ENCODE results near the gene DGKA. TPM values are rescaled to one million over a fixed set of nuclear protein-coding genes. Genes with fewer than 3 reads are reported as not detected.
A peak's percentile ranks its signal among the peaks of the same experiment; 100 is the strongest.

The DGKA gene
- total and polyA plus RNA-seq, 3 donors from 2014 or later = 28.9 to 40.4 (median 40.3) TPM

DNA sequence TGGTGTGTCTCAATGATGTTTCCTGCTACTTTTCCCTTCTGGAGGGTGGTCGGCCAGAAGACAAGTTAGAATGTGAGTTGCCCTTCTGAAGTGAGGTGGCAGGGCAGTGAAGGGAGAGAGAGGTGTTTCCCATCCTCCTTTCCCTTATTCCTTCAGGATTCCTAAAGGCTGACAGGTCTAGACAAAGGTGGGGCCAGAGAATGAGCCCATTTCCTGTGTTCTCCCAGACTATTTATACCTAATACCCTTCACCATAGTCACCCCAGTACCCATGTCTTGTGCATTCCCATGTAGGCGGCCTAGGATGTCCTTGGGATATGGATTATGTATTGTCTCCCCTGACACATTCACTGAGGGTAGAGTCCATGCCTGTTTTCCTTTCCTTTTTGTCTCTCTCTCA is 7.0 kb downstream of the DGKA start:
- H3K27me3 ChIP-seq = no peaks in the 10 kb centered on the region
- DNase-seq = no peak
- intact Hi-C loops (cut with DNase I; ENCODE audit: low total_unique reads) = loop anchor here (10.0 kb wide), 1 partner anchor 193 kb away; the partner anchor contains the start of gene GDF11
- no peak overlapping the region for H3K4me3 ChIP-seq
- TF ChIP-seq POLR2A (IDR thresholded peaks at IDR 0.05) = no peak
- TF ChIP-seq, protein P1, sequence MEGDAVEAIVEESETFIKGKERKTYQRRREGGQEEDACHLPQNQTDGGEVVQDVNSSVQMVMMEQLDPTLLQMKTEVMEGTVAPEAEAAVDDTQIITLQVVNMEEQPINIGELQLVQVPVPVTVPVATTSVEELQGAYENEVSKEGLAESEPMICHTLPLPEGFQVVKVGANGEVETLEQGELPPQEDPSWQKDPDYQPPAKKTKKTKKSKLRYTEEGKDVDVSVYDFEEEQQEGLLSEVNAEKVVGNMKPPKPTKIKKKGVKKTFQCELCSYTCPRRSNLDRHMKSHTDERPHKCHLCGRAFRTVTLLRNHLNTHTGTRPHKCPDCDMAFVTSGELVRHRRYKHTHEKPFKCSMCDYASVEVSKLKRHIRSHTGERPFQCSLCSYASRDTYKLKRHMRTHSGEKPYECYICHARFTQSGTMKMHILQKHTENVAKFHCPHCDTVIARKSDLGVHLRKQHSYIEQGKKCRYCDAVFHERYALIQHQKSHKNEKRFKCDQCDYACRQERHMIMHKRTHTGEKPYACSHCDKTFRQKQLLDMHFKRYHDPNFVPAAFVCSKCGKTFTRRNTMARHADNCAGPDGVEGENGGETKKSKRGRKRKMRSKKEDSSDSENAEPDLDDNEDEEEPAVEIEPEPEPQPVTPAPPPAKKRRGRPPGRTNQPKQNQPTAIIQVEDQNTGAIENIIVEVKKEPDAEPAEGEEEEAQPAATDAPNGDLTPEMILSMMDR (IDR thresholded peaks at IDR 0.05) = no peak
- no peaks in the 10 kb centered on the region for H3K36me3 ChIP-seq (ENCODE audit: low read depth, missing control alignments)
- 89% methylated on average over 2 of the region's 2 CpGs for WGBS, 2 donors
- no peaks in the 10 kb centered on the region for H3K9me3 ChIP-seq
- no peak overlapping the region for H3K27ac ChIP-seq
- no peaks in the 10 kb centered on the region for H3K4me1 ChIP-seq

- WGBS, 2 donors = 91 to 94% methylated on average over 8 of the region's 8 CpGs
Observed at GRCh38 chr12:55938826-55939501, 8.0 kb downstream of the DGKA start.

GRCh38 chr12:55940065-55940732 is 9.2 kb downstream of the DGKA start:
- Histone ChIP-seq H3K27me3 (no peaks in the 10 kb centered on the region), H3K9me3 (no peaks in the 10 kb centered on the region), H3K36me3 (ENCODE audit: low read depth, missing control alignments) (no peaks in the 10 kb centered on the region), H3K4me3 (no peak overlapping the region), H3K4me1 (no peaks in the 10 kb centered on the region), H3K27ac (no peak overlapping the region)
- TF ChIP-seq, protein P1 (IDR thresholded peaks at IDR 0.05) = peak; percentile 75 to 84 (median 76)
- TF ChIP-seq POLR2A (IDR thresholded peaks at IDR 0.05) = no peak
- intact Hi-C loops (cut with DNase I; ENCODE audit: low total_unique reads) = no loop called here
- WGBS, 2 donors = 13 to 21% methylated on average over 13 to 18 of the region's 18 CpGs
- DNase-seq = peak; percentile 93

More at GRCh38 chr12:55938826-55939501, 8.0 kb downstream of the DGKA start:
- Histone ChIP-seq H3K4me3 (no peak overlapping the region), H3K27ac (no peak overlapping the region), H3K4me1 (no peaks in the 10 kb centered on the region), H3K9me3 (no peaks in the 10 kb centered on the region), H3K36me3 (ENCODE audit: low read depth, missing control alignments) (no peaks in the 10 kb centered on the region), H3K27me3 (no peaks in the 10 kb centered on the region)
- no peak for TF ChIP-seq POLR2A (IDR thresholded peaks at IDR 0.05)
- TF ChIP-seq, protein P1 (IDR thresholded peaks at IDR 0.05) = no peak
- no peak for DNase-seq
- intact Hi-C loops (cut with DNase I; ENCODE audit: low total_unique reads) = loop anchor here (10.0 kb wide), 1 partner anchor 194 kb away; the partner anchor contains the start of gene GDF11

DNA sequence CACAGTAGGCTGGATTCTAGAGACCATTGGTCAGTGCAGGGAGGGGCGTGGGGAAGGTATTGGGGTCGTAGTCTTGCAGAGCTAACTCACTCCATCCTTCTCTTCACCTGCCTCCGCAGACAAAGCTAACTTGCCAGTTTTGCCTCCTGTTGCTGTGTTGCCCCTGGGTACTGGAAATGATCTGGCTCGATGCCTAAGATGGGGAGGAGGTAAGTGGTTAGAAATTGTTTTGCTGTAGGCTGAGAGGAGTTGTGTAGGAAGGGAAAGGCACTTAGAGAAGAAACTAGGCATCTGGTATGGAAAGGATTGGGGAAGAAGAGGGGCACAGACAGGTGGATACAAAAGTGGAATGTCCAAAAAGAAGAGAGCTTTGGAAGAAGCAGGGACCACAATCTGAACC is 11.1 kb downstream of the DGKA start:
- intact Hi-C loops (cut with DNase I; ENCODE audit: low total_unique reads) = no loop called here
- 91 to 94% methylated on average over 4 of the region's 4 CpGs for WGBS, 2 donors
- TF ChIP-seq, protein P1 (IDR thresholded peaks at IDR 0.05) = no peak
- no peak for TF ChIP-seq POLR2A (IDR thresholded peaks at IDR 0.05)
- no peak for DNase-seq
- no peak overlapping the region for H3K27ac ChIP-seq
- no peaks in the 10 kb centered on the region for H3K9me3 ChIP-seq
- no peaks in the 10 kb centered on the region for H3K36me3 ChIP-seq (ENCODE audit: low read depth, missing control alignments)
- no peaks in the 10 kb centered on the region for H3K4me1 ChIP-seq
- no peaks in the 10 kb centered on the region for H3K27me3 ChIP-seq
- H3K4me3 ChIP-seq = no peak overlapping the region
